Endometrial microvascular endothelial cells (primary cell): ENCODE measurements around the gene NEK4. TPM values are rescaled to one million over a fixed set of nuclear protein-coding genes. Genes with fewer than 3 reads are reported as not detected.

Experiments used
- in situ Hi-C: cut with HindIII; loops from 2 replicates; pipeline ENCODE4 v1.10.0; 2017; ENCODE audit warnings: low sequenced_read_pairs, low pct_unique_long_range_greater_than_20kb; ENCODE audit errors: inconsistent ontology term
- total RNA-seq: library from RNA; depleted of rRNA; stranded (reverse); fragments of >200 nt; gene quantifications from one replicate; pipeline ENCODE4 v1.2.3, GENCODE V29; 2015; ENCODE audit errors: inconsistent ontology term

Gene NEK4
- total RNA-seq, 1 donor from 2014 or later: 10.2 TPM

DNA sequence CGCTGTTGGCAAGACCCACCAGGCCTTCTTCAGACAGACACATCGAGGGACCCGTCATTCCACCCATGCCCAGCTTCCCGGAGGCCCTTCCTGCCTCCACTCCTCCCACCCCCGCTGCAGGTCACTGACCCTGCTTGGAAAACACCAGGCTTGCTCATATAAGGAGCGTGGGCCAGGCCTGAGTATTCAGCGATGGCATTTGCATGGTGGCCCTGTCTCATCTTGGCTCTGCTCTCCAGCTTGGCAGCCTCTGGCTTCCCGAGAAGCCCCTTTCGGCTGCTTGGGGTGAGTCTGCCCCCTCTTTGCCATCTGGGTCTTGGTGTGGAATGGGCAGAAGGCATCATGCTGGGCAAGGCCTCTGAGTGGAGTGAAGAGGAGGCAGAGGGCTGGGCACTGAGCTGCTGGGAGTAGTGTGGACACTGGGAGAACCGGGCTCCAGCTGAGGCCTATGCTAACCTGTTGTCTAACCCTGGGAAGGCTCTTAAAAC is 23.9 kb upstream of the NEK4 start, which contains the start of gene ITIH3:
Gene ITIH3 (plus strand): TSS at position 185 of the 488 bp plus-strand sequence. CDS start 8 bp downstream, at position 193.
- in situ Hi-C loops: no loop called here

DNA sequence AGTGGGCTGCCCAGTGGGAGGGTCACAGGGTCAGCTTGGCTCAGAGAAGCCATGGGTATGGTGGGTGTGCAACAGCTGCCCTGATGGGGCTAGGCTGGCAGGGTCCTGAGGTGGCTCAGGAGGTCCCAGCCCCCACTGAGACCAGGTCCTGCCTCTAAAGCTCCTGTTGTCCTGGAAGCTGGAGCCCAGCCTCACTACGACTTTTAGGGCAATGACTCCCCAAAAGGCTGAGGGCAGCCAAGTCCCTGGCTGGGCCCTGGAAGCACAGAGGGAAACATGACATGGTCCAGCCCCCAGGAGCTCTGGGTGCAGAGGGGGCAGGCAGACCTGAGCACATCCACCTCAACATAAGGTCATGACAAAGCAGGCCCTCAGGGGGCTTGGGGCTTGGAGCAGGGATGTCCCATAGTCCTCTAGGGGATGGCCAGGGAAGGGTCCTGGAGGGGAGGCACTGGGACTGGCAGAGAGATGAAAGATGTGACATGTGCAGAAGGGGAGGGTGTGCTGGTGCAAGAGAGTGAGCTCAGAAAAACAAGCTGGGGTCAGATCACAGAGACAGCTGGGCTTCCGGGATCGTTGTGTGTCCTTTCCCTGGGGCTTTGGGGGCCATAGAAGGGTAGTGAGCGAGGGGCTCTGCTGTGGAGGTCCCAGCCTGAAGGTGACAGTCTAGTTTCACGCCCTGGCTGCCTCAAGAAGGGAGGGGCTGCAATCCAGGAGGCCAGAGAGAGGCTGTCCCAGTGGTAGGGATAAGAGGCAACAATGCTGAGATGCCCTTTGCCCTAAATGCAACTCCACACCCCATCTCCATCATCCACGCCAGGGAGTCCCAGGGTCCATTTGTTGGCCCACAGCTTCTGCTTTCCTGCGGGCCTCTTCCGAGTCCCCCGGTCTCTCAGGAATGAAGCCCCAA is 23.2 kb upstream of the NEK4 start:
- in situ Hi-C loops: no loop called here

DNA sequence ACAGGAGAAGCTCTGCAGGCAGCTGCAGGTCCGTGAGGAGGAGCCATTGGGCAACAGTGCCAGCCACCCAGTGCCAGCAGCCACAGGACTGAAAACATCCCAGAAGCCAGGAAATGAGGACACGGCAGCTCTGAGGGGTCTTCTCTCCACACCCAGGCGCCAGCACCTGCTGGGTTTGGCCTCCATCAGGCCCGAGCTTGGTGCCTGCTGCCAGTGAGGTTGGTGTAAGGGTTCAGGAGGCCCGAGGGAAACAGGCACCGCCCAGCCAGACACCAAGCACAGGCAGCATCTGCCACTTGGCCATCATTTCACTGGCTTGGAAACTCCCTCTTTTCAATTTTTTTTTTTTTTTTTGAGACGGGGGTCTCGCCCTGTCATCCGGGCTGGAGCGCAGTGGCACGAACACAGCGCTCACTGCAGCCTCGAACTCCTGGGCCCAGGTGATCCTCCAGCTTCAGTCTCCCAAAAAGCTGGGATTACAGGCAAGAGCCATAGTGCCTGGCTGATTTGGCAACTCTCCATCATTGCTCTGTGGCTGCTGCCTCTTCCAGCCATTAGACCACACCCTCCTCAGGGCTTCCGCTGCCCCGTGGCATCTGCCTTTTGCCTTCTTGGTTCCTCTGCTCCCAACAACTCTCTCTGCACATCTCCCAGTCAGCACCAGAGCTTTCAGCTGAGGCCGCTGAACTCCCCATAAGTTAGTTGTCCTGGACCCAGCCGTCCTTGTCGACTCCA is 22.4 kb upstream of the NEK4 start:
- in situ Hi-C loops: no loop called here

DNA sequence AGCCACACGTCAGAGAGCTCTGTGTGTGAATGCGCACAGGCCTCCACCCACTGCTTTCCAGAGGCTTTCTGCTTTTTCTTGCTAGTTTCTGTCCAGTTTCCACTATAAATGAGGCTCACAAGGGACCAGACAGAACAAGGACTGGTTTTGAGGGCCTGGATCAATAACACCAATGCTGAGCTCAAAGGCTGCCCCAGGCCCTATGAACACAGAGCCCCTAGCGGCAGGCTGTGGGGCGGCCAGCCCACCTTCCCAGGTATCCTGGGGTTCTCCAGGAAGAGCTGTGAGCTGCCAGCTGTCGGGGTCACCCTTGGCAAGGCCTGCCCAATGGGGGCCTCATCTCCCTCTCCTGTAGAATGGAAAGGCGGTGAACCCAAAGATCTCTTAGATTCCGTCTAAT is 21.7 kb upstream of the NEK4 start:
- in situ Hi-C loops: no loop called here

DNA sequence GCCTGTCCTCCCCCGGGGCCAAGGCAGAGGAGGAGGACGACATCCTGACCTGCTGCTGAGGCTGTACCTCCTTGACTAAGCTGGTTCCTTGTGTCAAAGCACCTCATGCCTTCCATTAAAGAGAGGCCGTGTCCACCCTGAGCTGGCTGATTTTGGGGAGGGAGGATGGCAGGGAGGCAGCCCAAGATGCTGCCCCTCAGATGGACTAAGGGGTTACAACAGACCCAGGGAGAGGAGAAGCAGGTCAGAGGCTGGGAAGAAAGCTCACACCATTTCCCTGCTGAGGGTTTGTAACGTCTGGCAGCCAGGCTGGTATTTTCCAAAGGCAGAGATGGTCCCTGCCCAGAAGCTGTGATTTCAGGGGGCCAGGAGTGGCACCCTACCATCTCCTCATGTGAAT is 21.2 kb upstream of the NEK4 start:
- in situ Hi-C loops: no loop called here

DNA sequence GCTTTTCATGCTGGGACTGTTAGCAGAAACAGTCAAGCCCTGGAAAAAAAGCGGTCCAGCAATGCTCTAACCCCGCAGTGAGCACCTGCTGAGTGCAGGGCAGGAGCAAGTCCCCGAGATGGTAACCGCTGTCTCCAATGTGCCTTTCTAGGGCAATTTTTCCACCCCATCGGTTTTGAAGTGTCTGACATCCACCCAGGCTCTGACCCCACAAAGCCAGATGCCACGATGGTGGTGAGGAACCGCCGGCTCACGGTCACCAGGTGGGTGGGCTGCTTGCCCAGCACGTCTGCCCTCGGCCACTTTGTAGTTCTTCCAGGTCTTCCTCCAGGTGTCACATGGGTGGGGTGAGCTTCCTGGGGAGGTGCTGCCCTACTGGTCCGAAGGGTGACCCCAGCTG is 20.6 kb upstream of the NEK4 start:
- in situ Hi-C loops: no loop called here

DNA sequence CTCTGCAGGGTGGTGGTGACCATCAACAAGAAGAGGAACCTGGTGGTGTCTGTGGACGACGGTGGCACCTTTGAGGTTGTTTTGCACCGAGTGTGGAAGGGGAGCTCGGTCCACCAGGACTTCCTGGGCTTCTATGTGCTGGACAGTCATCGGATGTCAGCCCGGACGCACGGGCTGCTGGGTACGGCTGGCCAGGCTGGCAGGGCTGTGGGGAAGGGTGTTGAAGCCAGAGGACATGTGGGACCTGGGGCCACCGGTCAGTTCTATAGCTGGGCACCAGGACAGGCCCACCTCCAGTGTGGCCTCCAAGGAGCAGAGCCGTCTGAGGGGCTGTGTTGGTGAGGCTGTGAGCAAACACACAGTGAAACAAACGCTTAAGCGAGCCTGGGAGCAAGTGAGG is 20.0 kb upstream of the NEK4 start:
- in situ Hi-C loops: no loop called here

DNA sequence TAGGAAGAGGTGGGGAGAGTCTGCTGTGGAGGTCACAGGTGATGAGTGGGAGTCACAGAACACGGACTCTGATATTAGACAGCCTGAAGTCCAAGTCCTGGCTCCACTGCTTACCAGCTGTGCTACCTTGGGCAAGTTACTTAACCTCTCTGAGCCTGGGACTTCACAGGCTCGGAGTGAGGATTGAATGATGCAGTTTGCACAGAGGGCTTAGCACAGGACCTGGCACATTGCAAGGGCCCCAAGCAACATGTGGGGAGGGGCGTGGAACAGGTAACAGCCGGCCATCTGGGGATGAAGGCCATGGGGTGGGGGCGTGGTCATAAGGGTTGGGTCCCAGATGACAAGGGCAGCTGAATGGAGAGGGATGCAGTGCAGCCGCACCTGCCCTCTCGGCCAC is 19.6 kb upstream of the NEK4 start:
- in situ Hi-C loops: no loop called here

DNA sequence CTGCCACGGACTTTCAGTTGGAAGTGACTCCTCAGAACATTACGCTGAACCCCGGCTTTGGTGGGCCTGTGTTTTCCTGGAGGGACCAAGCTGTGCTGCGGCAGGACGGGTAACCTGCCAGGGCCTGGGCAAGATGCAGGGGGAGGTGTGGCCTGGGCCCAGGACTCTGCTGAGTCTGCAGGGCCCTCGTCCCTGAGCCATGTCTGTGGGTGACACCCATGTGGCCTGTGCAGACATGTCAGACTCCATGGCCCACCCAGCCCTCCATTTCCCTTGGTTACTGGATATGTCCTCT is 19.0 kb upstream of the NEK4 start:
- in situ Hi-C loops: no loop called here

DNA sequence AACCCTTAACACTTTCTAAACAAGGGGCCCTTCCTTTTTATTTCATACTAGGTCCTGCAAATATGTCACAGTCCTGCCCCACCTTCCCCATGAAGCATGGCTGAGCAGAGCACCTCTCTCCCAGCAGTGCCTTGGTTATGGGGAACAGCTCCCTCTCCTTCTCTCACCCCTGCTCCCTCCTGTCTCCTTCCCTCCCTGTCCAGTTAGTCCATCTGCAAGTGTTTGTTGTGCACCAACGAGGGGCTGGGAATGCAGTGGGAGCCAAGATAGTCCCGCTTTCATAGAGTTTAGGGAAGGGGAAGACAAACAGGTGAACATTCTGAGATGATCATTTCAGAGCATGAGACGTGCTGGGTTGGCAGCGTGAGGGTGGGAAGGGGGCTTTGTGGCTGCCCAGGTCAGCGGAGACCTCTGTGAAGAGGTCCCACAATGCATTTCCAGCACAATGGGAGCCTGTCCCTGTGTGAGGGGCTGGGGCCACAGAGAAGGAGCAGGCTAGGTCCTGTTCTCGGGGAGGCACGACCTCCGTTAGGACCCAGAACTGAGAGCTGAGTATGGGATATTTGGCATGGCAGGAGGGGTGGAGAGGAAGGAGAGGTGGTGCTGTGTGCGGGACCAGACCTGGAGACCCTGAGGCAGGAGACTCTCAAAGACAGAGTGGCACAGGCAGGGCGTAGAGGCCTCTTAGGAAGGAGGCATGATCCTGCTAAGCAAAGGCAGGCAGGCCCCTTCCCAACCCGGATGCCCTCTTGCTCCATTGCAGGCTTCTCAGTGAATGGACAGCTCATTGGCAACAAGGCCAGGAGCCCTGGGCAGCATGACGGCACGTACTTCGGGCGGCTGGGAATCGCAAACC is 18.4 kb upstream of the NEK4 start:
- in situ Hi-C loops: no loop called here

DNA sequence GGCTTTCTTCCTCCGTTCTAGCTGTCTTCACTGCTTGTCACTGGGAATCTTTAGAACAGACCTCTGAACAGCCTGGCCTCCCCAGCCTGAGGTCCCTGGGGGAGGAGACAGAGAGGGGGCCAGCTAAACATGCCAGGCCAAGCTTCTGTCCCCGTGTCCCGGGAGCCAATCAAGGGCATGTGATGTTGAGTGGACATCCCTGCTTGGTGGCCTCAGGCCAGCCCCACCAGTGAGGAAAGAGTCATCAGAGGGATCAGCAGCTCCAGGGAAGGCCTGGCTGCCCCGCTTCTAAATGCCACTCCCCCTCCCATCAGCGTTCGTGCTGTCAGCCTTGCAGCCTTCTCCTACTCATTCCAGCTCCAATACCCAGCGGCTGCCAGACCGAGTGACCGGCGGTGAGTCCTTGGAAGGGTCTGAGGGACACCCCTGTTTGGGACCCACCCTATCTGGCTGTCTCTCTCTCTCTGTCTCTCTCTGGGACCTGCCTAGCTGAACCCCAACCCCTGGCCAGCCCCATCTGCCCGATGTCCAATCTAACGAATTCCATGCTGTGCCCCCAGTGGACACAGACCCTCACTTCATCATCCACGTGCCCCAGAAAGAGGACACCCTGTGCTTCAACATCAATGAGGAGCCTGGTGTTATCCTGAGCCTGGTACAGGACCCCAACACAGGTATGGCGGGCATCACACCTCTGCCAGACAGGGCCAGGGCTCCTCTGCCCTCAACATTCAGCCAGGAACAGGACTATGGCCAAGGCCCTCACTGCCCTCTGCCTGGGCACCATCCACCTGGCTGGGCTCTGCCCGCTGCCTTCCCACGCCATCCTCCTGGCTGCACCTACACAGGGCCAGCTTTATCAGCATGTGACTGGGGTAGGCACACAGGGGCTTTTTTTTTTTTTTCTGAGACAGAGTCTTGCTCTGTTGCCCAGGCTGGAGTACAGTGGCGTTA is 17.2 kb upstream of the NEK4 start:
- in situ Hi-C loops: no loop called here

DNA sequence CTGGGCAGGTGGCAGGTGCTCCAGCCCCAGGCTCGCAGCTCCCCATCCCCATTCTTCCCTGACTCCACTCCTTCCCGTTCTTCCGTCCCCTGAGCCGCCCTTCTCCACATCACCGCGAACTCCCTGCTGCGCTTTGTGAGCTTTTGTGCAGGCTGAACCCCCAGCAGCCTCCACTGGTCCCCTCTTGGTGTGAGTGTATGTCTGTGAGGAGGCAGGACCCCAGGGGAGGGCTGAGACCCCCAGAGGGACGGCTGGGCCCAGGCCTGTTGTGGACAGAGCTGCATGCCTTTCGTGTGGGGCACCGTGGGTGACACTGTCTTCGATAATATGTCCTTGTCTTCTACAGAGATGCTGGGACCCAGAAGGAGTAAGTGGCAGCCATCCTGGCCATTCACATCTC is 16.5 kb upstream of the NEK4 start:
- in situ Hi-C loops: no loop called here

DNA sequence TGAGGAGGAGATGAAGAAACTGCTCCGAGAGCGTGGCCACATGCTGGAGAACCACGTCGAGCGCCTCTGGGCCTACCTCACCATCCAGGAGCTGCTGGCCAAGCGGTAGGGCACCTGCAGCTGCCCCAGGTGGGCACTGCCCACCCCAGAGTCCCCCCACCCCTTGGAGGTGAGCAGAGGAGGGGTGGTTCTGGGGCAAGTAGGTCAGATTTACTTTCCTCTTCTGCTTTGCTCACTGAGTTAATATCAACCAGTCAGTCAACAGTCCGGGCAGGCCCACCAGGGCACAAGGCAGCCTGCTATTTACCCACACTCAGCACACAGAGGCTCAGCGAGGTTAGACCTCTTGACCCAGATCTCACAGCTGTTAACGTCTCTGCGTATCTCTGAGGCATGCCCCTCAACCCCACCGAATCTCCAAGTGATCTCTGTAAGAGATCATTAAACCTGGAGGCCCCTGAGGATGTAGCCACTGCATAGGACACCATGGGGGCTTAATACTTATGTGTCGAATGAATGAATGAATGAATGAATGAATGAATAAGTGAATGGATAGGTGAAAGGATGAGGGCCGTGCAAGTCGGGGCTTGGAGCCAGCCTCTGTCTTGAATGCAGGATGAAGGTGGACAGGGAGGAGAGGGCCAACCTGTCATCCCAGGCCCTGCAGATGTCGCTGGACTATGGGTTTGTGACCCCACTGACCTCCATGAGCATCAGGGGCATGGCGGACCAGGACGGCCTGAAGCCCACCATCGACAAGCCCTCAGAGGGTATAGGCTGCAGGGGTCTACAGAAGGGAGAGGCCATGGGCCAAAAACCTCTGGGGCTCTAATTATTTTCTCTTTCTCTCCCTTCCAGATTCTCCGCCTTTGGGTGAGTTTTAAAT is 15.8 kb upstream of the NEK4 start:
- in situ Hi-C loops: no loop called here

DNA sequence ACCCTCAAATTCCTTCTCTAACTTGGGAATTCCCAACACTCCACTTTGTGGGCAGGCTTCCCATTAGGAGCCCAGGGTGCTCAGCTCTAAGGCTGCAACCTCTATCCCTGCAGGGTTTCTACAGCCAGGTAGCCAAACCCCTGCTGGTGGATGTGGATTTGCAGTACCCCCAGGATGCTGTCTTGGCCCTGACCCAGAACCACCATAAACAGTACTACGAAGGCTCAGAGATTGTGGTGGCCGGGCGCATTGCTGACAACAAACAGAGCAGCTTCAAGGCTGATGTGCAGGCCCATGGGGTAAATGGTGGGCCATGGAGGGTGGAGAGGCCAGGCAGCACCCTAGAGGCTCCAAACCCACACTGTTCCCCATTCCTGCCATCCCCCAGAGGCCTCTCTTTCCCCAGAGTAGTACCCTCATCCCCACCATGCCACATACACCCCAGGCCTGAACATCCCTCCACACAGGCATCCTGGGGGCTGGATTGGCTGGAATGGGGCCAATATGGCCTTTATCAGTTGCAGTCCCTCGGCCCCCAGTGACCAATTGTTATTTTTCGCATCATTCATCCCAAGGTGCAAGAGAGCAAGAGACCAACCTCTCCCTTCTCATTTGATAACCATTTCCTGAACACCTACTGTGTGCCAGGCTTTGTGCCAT is 14.3 kb upstream of the NEK4 start:
- in situ Hi-C loops: no loop called here

DNA sequence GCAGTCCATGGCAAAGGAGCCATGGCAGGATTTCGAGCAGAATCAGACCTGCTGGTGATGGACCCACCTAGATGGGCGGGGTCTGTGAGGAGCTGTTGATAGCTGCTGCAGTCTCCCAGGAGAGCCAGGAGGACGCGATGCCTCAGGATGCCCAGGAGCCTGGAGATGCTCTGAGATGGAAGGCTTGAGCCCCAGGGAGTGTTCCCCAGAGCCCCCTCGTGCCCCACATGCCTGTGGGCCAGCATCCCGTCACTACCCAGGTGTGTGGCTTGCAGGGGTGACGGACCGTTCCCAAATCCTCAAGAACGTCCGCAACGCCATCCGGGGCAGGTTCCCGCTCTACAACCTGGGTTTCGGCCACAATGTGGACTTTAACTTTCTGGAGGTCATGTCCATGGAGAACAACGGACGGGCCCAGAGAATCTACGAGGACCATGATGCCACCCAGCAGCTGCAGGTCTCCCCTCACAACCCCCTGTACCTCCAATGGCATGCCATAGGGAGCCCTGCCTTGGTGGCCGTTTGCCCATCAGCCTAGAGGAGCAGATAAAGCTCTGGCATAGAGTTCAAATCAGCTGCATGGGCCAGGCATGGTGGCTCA is 13.4 kb upstream of the NEK4 start:
- in situ Hi-C loops: no loop called here

DNA sequence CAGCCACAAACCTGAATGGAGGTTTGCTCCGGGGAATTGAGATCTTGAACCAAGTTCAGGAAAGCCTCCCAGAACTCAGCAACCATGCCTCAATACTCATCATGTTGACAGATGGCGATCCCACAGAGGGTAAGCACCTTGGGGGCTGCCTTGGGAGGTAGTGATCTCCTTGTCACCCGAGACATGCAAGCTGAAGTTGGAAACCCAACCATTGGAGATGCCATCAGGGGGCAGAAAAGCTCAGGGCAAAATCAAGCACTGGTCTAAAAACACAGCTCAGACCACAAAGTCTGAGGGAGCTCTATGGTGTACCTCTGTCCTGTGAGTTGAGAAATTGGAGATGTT is 12.4 kb upstream of the NEK4 start:
- in situ Hi-C loops: no loop called here
